ENCODE results near the gene USP51. TPM values are rescaled to one million over a fixed set of nuclear protein-coding genes. Genes with fewer than 3 reads are reported as not detected.
A peak's percentile ranks its signal among the peaks of the same experiment; 100 is the strongest.
"Not testable (repeated sequence)": the region's sequence is repeated elsewhere in the genome, so short reads cannot be mapped to it uniquely, and the experiment has no call there.

USP51 gene
- polyA plus RNA-seq: 7.4 TPM
- long read RNA-seq, donor 1, full-length matches to known transcripts: 1 of 1 reads
- long read RNA-seq, donor 1, partial matches to known transcripts: 0 of 1 reads
- long read RNA-seq, donor 1, other reads (novel, unspliced or antisense): 0 of 1 reads
- long read RNA-seq, donor 2: 0 reads
- long read RNA-seq, donor 3, full-length matches to known transcripts: 1 of 1 reads
- long read RNA-seq, donor 3, partial matches to known transcripts: 0 of 1 reads
- long read RNA-seq, donor 3, other reads (novel, unspliced or antisense): 0 of 1 reads
- long read RNA-seq, donor 4: 0 reads
- long read RNA-seq, donor 5: 0 reads
- long read RNA-seq, donor 6: 0 reads
- long read RNA-seq, donor 7: 0 reads
- long read RNA-seq, donor 8: 0 reads
- long read RNA-seq, donor 9, full-length matches to known transcripts: 1 of 1 reads
- long read RNA-seq, donor 9, partial matches to known transcripts: 0 of 1 reads
- long read RNA-seq, donor 9, other reads (novel, unspliced or antisense): 0 of 1 reads
- long read RNA-seq, donor 10, full-length matches to known transcripts: 1 of 1 reads
- long read RNA-seq, donor 10, partial matches to known transcripts: 0 of 1 reads
- long read RNA-seq, donor 10, other reads (novel, unspliced or antisense): 0 of 1 reads
- long read RNA-seq, donor 11, full-length matches to known transcripts: 1 of 1 reads
- long read RNA-seq, donor 11, partial matches to known transcripts: 0 of 1 reads
- long read RNA-seq, donor 11, other reads (novel, unspliced or antisense): 0 of 1 reads

- WGBS (ENCODE audit: insufficient coverage, low lambda C conversion rate): 0% methylated on average over 1 of the region's 34 CpGs
- Histone ChIP-seq H3K36me3 (ENCODE audit: control insufficient read depth, insufficient read depth, low read length) (no peaks in the 10 kb centered on the region), H3K27ac (ENCODE audit: low read length) (peak within 1 kb of the TSS; percentile 99), H3K4me1 (ENCODE audit: control insufficient read depth, insufficient read depth, low read length) (peaks cover 7% of the 10 kb centered on the region), H3K9me3 (ENCODE audit: control insufficient read depth, low read depth, low read length) (no peaks in the 10 kb centered on the region), H3K27me3 (ENCODE audit: control insufficient read depth, insufficient read depth, low read length) (no peaks in the 10 kb centered on the region), H3K4me3 (ENCODE audit: low read length) (peak within 1 kb of the TSS; percentile 72)
- peak; percentile 62 to 84 for DNase-seq
Measured at GRCh38 chrX:55489314-55490009, at the start of gene USP51. TSS of gene USP51 (minus strand) at chrX:55489848. CDS start at chrX:55488939, 909 bp downstream.

GRCh38 chrX:55524487-55524886 lies 34.8 kb upstream of the USP51 start:
- no peaks in the 10 kb centered on the region for H3K36me3 ChIP-seq (ENCODE audit: control insufficient read depth, insufficient read depth, low read length)
- H3K4me3 ChIP-seq (ENCODE audit: low read length): no peak overlapping the region
- peak; percentile 2 to 18 for DNase-seq
- WGBS (ENCODE audit: insufficient coverage, low lambda C conversion rate): no CpG with 5 or more reads among the region's 3 CpGs
- no peaks in the 10 kb centered on the region for H3K27me3 ChIP-seq (ENCODE audit: control insufficient read depth, insufficient read depth, low read length)
- H3K4me1 ChIP-seq (ENCODE audit: control insufficient read depth, insufficient read depth, low read length): peaks cover 4% of the 10 kb centered on the region
- no peak overlapping the region for H3K27ac ChIP-seq (ENCODE audit: low read length)
- H3K9me3 ChIP-seq (ENCODE audit: control insufficient read depth, low read depth, low read length): no peaks in the 10 kb centered on the region

GRCh38 chrX:55523356-55523755 lies 33.7 kb upstream of the USP51 start:
- no peak overlapping the region for H3K4me3 ChIP-seq (ENCODE audit: low read length)
- no peaks in the 10 kb centered on the region for H3K27me3 ChIP-seq (ENCODE audit: control insufficient read depth, insufficient read depth, low read length)
- no CpG with 5 or more reads among the region's 1 CpG for WGBS (ENCODE audit: insufficient coverage, low lambda C conversion rate)
- no peaks in the 10 kb centered on the region for H3K9me3 ChIP-seq (ENCODE audit: control insufficient read depth, low read depth, low read length)
- no peak overlapping the region for H3K27ac ChIP-seq (ENCODE audit: low read length)
- no peaks in the 10 kb centered on the region for H3K36me3 ChIP-seq (ENCODE audit: control insufficient read depth, insufficient read depth, low read length)
- H3K4me1 ChIP-seq (ENCODE audit: control insufficient read depth, insufficient read depth, low read length): peaks cover 4% of the 10 kb centered on the region
- no peak for DNase-seq

- H3K4me1 ChIP-seq (ENCODE audit: control insufficient read depth, insufficient read depth, low read length): peaks cover 4% of the 10 kb centered on the region
- no peaks in the 10 kb centered on the region for H3K36me3 ChIP-seq (ENCODE audit: control insufficient read depth, insufficient read depth, low read length)
- 83% methylated on average over 2 of the region's 17 CpGs for WGBS (ENCODE audit: insufficient coverage, low lambda C conversion rate)
- no peak for DNase-seq
- no peak overlapping the region for H3K27ac ChIP-seq (ENCODE audit: low read length)
- no peak overlapping the region for H3K4me3 ChIP-seq (ENCODE audit: low read length)
- no peaks in the 10 kb centered on the region for H3K27me3 ChIP-seq (ENCODE audit: control insufficient read depth, insufficient read depth, low read length)
- no peaks in the 10 kb centered on the region for H3K9me3 ChIP-seq (ENCODE audit: control insufficient read depth, low read depth, low read length)
Measured at GRCh38 chrX:55522596-55523276, 33.1 kb upstream of the USP51 start.

GRCh38 chrX:55521687-55522086 lies 32.0 kb upstream of the USP51 start:
- Histone ChIP-seq H3K9me3 (ENCODE audit: control insufficient read depth, low read depth, low read length) (no peaks in the 10 kb centered on the region), H3K4me1 (ENCODE audit: control insufficient read depth, insufficient read depth, low read length) (peaks cover 4% of the 10 kb centered on the region), H3K27ac (ENCODE audit: low read length) (no peak overlapping the region), H3K27me3 (ENCODE audit: control insufficient read depth, insufficient read depth, low read length) (no peaks in the 10 kb centered on the region), H3K4me3 (ENCODE audit: low read length) (no peak overlapping the region), H3K36me3 (ENCODE audit: control insufficient read depth, insufficient read depth, low read length) (no peaks in the 10 kb centered on the region)
- no CpG with 5 or more reads among the region's 3 CpGs for WGBS (ENCODE audit: insufficient coverage, low lambda C conversion rate)
- DNase-seq: no peak

- not testable (repeated sequence) for H3K36me3 ChIP-seq (ENCODE audit: control insufficient read depth, insufficient read depth, low read length); H3K9me3 ChIP-seq (ENCODE audit: control insufficient read depth, low read depth, low read length); DNase-seq; H3K27ac ChIP-seq (ENCODE audit: low read length); H3K27me3 ChIP-seq (ENCODE audit: control insufficient read depth, insufficient read depth, low read length); H3K4me3 ChIP-seq (ENCODE audit: low read length); H3K4me1 ChIP-seq (ENCODE audit: control insufficient read depth, insufficient read depth, low read length)
- WGBS (ENCODE audit: insufficient coverage, low lambda C conversion rate): no CpG with 5 or more reads among the region's 10 CpGs
Measured at GRCh38 chrX:55516794-55517481, 27.3 kb upstream of the USP51 start.

- no CpG with 5 or more reads among the region's 6 CpGs for WGBS (ENCODE audit: insufficient coverage, low lambda C conversion rate)
- not testable (repeated sequence) for H3K9me3 ChIP-seq (ENCODE audit: control insufficient read depth, low read depth, low read length); H3K27me3 ChIP-seq (ENCODE audit: control insufficient read depth, insufficient read depth, low read length); DNase-seq; H3K27ac ChIP-seq (ENCODE audit: low read length); H3K4me3 ChIP-seq (ENCODE audit: low read length); H3K4me1 ChIP-seq (ENCODE audit: control insufficient read depth, insufficient read depth, low read length); H3K36me3 ChIP-seq (ENCODE audit: control insufficient read depth, insufficient read depth, low read length)
Measured at GRCh38 chrX:55513045-55513737, 23.5 kb upstream of the USP51 start.

GRCh38 chrX:55508410-55509152 lies 18.9 kb upstream of the USP51 start:
- not testable (repeated sequence) for H3K4me3 ChIP-seq (ENCODE audit: low read length); H3K27ac ChIP-seq (ENCODE audit: low read length); DNase-seq; H3K4me1 ChIP-seq (ENCODE audit: control insufficient read depth, insufficient read depth, low read length); H3K36me3 ChIP-seq (ENCODE audit: control insufficient read depth, insufficient read depth, low read length); H3K27me3 ChIP-seq (ENCODE audit: control insufficient read depth, insufficient read depth, low read length); H3K9me3 ChIP-seq (ENCODE audit: control insufficient read depth, low read depth, low read length)
- no CpG with 5 or more reads among the region's 10 CpGs for WGBS (ENCODE audit: insufficient coverage, low lambda C conversion rate)

GRCh38 chrX:55507699-55508098 lies 18.1 kb upstream of the USP51 start:
- H3K4me3 ChIP-seq (ENCODE audit: low read length); H3K27ac ChIP-seq (ENCODE audit: low read length); H3K9me3 ChIP-seq (ENCODE audit: control insufficient read depth, low read depth, low read length); H3K36me3 ChIP-seq (ENCODE audit: control insufficient read depth, insufficient read depth, low read length); DNase-seq; H3K27me3 ChIP-seq (ENCODE audit: control insufficient read depth, insufficient read depth, low read length); H3K4me1 ChIP-seq (ENCODE audit: control insufficient read depth, insufficient read depth, low read length): not testable (repeated sequence)
- WGBS (ENCODE audit: insufficient coverage, low lambda C conversion rate): no CpG with 5 or more reads among the region's 5 CpGs
